WTC11 (cell line): Measurements from ENCODE around the gene AGAP1.

Experiments
- CREB1 ChIP-seq: sonication (generic); formaldehyde crosslinking; IDR thresholded peaks from 2 replicates; pipeline ENCODE4 v1.8.0; 2023; ENCODE audit warnings: mild to moderate bottlenecking, missing genetic modification reagents
- FOXK1 ChIP-seq: sonication (generic); formaldehyde crosslinking; IDR thresholded peaks from 2 replicates; pipeline ENCODE4 v1.8.0; 2022; ENCODE audit warnings: mild to moderate bottlenecking, moderate library complexity, missing genetic modification reagents
- ZNF121 ChIP-seq: sonication (generic); formaldehyde crosslinking; IDR thresholded peaks from 2 replicates; pipeline ENCODE4 v1.8.0; 2023; ENCODE audit warnings: missing genetic modification reagents
- ZNF232 ChIP-seq: sonication (generic); formaldehyde crosslinking; IDR thresholded peaks from 2 replicates; pipeline ENCODE4 v1.8.0; 2022; ENCODE audit warnings: mild to moderate bottlenecking, missing genetic modification reagents
- ZNF317 ChIP-seq: sonication (generic); formaldehyde crosslinking; IDR thresholded peaks from 2 replicates; pipeline ENCODE4 v1.8.1; 2023; ENCODE audit warnings: low read depth, mild to moderate bottlenecking, moderate library complexity, missing genetic modification reagents, borderline replicate concordance
- TF ChIP-seq, protein P1 (sequence below): fragments of 200-600 bp; IDR thresholded peaks from 2 replicates; pipeline ENCODE4 v1.8.0; 2022; ENCODE audit warnings: antibody characterized with exemption
- TF ChIP-seq, protein P2 (sequence below): sonication (generic); formaldehyde crosslinking; IDR thresholded peaks from 2 replicates; pipeline ENCODE4 v1.8.1; 2023; ENCODE audit warnings: mild to moderate bottlenecking, missing genetic modification reagents
- TF ChIP-seq, protein P3 (sequence below): sonication (generic); formaldehyde crosslinking; IDR thresholded peaks from 2 replicates; pipeline ENCODE4 v1.8.0; 2022; ENCODE audit warnings: mild to moderate bottlenecking, missing genetic modification reagents

- TF ChIP-seq, protein P1, sequence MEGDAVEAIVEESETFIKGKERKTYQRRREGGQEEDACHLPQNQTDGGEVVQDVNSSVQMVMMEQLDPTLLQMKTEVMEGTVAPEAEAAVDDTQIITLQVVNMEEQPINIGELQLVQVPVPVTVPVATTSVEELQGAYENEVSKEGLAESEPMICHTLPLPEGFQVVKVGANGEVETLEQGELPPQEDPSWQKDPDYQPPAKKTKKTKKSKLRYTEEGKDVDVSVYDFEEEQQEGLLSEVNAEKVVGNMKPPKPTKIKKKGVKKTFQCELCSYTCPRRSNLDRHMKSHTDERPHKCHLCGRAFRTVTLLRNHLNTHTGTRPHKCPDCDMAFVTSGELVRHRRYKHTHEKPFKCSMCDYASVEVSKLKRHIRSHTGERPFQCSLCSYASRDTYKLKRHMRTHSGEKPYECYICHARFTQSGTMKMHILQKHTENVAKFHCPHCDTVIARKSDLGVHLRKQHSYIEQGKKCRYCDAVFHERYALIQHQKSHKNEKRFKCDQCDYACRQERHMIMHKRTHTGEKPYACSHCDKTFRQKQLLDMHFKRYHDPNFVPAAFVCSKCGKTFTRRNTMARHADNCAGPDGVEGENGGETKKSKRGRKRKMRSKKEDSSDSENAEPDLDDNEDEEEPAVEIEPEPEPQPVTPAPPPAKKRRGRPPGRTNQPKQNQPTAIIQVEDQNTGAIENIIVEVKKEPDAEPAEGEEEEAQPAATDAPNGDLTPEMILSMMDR = no peak
- TF ChIP-seq ZNF232 = no peak
- TF ChIP-seq, protein P2, sequence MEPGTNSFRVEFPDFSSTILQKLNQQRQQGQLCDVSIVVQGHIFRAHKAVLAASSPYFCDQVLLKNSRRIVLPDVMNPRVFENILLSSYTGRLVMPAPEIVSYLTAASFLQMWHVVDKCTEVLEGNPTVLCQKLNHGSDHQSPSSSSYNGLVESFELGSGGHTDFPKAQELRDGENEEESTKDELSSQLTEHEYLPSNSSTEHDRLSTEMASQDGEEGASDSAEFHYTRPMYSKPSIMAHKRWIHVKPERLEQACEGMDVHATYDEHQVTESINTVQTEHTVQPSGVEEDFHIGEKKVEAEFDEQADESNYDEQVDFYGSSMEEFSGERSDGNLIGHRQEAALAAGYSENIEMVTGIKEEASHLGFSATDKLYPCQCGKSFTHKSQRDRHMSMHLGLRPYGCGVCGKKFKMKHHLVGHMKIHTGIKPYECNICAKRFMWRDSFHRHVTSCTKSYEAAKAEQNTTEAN (CRISPR knock-in tag) = no peak
- no peak for TF ChIP-seq CREB1
- no peak for TF ChIP-seq FOXK1 (CRISPR knock-in tag)
- TF ChIP-seq, protein P3, sequence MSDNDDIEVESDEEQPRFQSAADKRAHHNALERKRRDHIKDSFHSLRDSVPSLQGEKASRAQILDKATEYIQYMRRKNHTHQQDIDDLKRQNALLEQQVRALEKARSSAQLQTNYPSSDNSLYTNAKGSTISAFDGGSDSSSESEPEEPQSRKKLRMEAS = no peak
- no peak for TF ChIP-seq ZNF121
- TF ChIP-seq ZNF317 (CRISPR knock-in tag) = no peak
These were observed 34.1 kb downstream of the AGAP1 start for GRCh38 chr2:235527806-235528469.
